SK-N-SH (cell line): ENCODE measurements around the gene PDGFA.

ENCODE experiments used
- CTCF ChIP-seq: fragments of 200-600 bp; sonication (generic); IDR thresholded peaks from 2 replicates; pipeline ENCODE4 v1.6.1; 2017; ENCODE audit warnings: antibody characterized with exemption, mild to moderate bottlenecking, moderate library complexity
- RCOR1 ChIP-seq: fragments of 150-350 bp; IDR thresholded peaks from 2 replicates; pipeline ENCODE4 v1.6.1; 2017; ENCODE audit warnings: antibody characterized with exemption, low read length

GRCh38 chr7:540997-541396 is 21.4 kb upstream of the PDGFA start:
- no peak for TF ChIP-seq CTCF
- TF ChIP-seq RCOR1: no peak
